AG10803 (cell line): ENCODE results near the gene CD59.
A peak's percentile ranks its signal among the peaks of the same experiment; 100 is the strongest.

Experiments
- DNase-seq: peaks from one replicate; pipeline ENCODE4 v3.0.0; 2010; ENCODE audit warnings: low read depth
- H3K4me3 ChIP-seq: 2 replicates; pipeline ENCODE4 v1.5.1; 2011; ENCODE audit warnings: mild to moderate bottlenecking, low read length, control low read depth
- CTCF ChIP-seq: conservative IDR thresholded peaks from 2 replicates; pipeline ENCODE4 v1.5.1; 2011; ENCODE audit warnings: mild to moderate bottlenecking, low read length, control low read depth, inconsistent platforms

CD59 gene

GRCh38 chr11:33704240-33705002 is 31.8 kb downstream of the CD59 start:
- no peak overlapping the region for H3K4me3 ChIP-seq
- no peak for DNase-seq
- no peak; the same call in 1 of the 2 replicates for TF ChIP-seq CTCF

GRCh38 chr11:33703788-33704187 is 32.4 kb downstream of the CD59 start:
- no peak for TF ChIP-seq CTCF
- DNase-seq = peak; percentile 40
- no peak overlapping the region for H3K4me3 ChIP-seq

- no peak for DNase-seq
- TF ChIP-seq CTCF = no peak
Measured at GRCh38 chr11:33703234-33703633, 33.0 kb downstream of the CD59 start.

GRCh38 chr11:33701302-33702230 is 34.7 kb downstream of the CD59 start:
- DNase-seq = peak; percentile 81
- H3K4me3 ChIP-seq = peak overlapping the region; percentile 59
- TF ChIP-seq CTCF = no peak

More at GRCh38 chr11:33703234-33703633, 33.0 kb downstream of the CD59 start:
- no peak overlapping the region for H3K4me3 ChIP-seq

GRCh38 chr11:33700502-33701271 is 35.5 kb downstream of the CD59 start, which contains the start of gene C11orf91:
Gene C11orf91, minus strand, starts transcription at chr11:33700826. Its CDS starts 86 bp downstream, at chr11:33700740.
- DNase-seq = peak; percentile 93
- no peak for TF ChIP-seq CTCF
- peak within 1 kb of the TSS; percentile 71 for H3K4me3 ChIP-seq

- DNase-seq = no peak
- peak overlapping the region; percentile 71 for H3K4me3 ChIP-seq
- no peak for TF ChIP-seq CTCF
Measured at GRCh38 chr11:33700063-33700501, 36.1 kb downstream of the CD59 start.
